Measurements from ENCODE around the gene CIB2.

The CIB2 gene

GRCh38 chr15:78055919-78056713 lies 75.1 kb downstream of the CIB2 start:
- Mint-ChIP-seq H3K4me1 (ENCODE audit: low read depth) (peaks cover 72% of the 10 kb centered on the region), H3K27me3 (ENCODE audit: low read depth) (no peaks in the 10 kb centered on the region), H3K36me3 (ENCODE audit: low read depth) (peaks cover 29% of the 10 kb centered on the region), H3K4me3 (peak overlapping the region; percentile 72), H3K9me3 (no peaks in the 10 kb centered on the region), H3K27ac (peak overlapping the region; percentile 79)
- DNase-seq (ENCODE audit: low spot score): no peak

- H3K4me1 Mint-ChIP-seq (ENCODE audit: low read depth): peaks cover 81% of the 10 kb centered on the region
- peak overlapping the region; percentile 27 for H3K4me3 Mint-ChIP-seq
- H3K36me3 Mint-ChIP-seq (ENCODE audit: low read depth): peaks cover 31% of the 10 kb centered on the region
- no peak for DNase-seq (ENCODE audit: low spot score)
- H3K9me3 Mint-ChIP-seq: no peaks in the 10 kb centered on the region
- H3K27me3 Mint-ChIP-seq (ENCODE audit: low read depth): no peaks in the 10 kb centered on the region
- H3K27ac Mint-ChIP-seq: peak overlapping the region; percentile 38
Observed at GRCh38 chr15:78054966-78055365, 76.3 kb downstream of the CIB2 start.
